ENCODE measurements around the gene PLAGL2. TPM values are rescaled to one million over a fixed set of nuclear protein-coding genes. Genes with fewer than 3 reads are reported as not detected.

PLAGL2 gene
- total and polyA plus RNA-seq, 2 of the 8 experiments (the other 6 are each of a cell fraction or from before 2014, with no cell fraction given): 20.6 to 25.4 TPM

GRCh38 chr20:32236048-32236533 lies 28.5 kb upstream of the PLAGL2 start (continued):
- TF ChIP-seq KDM5A (IDR thresholded peaks at IDR 0.05; ENCODE audit: low read length): no peak

All from H1 (cell line).